ENCODE data around the gene CPA2. TPM values are rescaled to one million over a fixed set of nuclear protein-coding genes. Genes with fewer than 3 reads are reported as not detected.
"Not testable (repeated sequence)": the region's sequence is repeated elsewhere in the genome, so short reads cannot be mapped to it uniquely, and the experiment has no call there.

The CPA2 gene
- 0.50 TPM for polyA plus RNA-seq (2013, experiment 1 of 2)
- not detected for polyA plus RNA-seq (2013, experiment 2 of 2)

DNA sequence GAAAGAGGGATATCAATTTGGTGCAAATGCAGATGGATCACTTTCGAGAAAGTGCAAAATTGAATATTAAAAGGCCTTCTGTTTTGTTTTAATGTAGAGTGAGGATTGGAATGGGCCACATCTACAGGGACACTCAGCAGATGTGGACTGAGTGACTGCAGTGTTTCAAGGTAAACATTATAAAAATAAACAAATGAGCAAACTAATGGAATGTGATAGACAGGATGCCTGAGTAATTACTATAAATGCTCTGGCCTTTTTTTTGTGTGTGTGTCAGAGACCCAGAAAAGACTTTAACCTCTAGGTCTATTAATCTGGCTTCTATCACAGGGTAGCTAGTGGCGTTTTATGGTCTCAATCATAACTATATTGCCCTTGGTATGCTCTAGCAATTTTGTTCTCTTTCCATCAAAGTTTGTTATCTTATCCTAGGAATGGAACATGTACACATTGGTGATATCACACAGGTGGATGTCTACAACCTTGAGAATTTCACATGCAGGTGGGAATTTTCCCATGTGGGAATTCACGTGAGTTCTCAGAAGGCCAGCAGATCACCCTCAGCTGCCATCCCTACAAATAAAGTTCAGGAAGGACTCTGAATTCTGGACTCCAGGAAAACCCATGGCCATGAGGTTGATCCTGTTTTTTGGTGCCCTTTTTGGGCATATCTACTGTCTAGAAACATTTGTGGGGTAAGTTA, at the start of gene CPA2:
Gene CPA2 (plus strand): TSS at position 606 of the 703 bp plus-strand sequence. CDS start 19 bp downstream, at position 625.
- H3K36me3 ChIP-seq (ENCODE audit: insufficient read depth, low read length): no peaks in the 10 kb centered on the region
- no peaks in the 10 kb centered on the region for H3K27me3 ChIP-seq (ENCODE audit: insufficient read depth, low read length)
- no peak within 1 kb of the TSS for H3K9ac ChIP-seq (ENCODE audit: low read depth, low read length)
- H3K4me3 ChIP-seq (ENCODE audit: low read length): no peak within 1 kb of the TSS
- H3K27ac ChIP-seq (ENCODE audit: low read depth, low read length): no peak within 1 kb of the TSS
- WGBS: 88% methylated on average over 3 of the region's 3 CpGs
- H3K4me1 ChIP-seq (ENCODE audit: insufficient read depth, low read length): peaks cover 27% of the 10 kb centered on the region
- H3K9me3 ChIP-seq (ENCODE audit: insufficient read depth, low read depth, low read length): no peaks in the 10 kb centered on the region

DNA sequence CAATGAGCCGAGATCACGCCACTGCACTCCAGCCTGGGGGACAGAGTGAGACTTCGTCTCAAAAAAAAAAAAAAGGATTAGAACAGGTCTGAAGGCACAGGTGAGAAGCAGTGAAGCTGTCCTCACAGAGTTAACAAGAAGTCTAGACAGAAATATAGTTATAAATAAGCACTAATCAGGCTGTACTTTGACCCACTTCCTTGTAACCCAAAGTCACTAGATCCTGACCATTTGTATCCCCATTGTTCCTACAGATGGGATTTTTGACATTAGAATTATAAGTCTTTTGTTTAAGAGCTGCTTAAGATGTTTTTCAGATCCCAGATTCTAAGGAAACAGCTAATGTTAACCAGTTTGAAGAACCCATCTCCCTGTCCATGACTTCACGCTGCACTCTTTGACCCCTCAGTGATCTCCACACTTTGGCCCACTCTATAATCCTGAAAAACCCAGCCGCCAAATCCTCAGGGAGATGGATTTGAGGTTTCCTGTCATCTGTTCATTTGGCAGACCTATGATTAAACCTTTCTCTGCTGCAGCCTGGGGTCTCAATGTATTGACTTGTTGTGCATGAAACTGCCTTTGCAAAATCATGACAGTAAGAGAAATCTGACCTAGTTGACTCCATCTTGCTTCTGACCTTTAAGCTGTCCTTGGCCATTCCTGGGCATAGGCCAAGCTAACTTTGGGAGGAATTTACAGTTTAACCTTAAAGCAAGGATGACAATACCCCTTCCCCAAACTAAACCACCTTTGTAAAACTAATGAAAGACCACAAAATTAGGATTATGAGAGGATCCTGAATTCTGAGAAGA, 47.6 kb upstream of the CPA2 start:
- Histone ChIP-seq H3K27ac (ENCODE audit: low read depth, low read length) (no peak overlapping the region), H3K36me3 (ENCODE audit: insufficient read depth, low read length) (no peaks in the 10 kb centered on the region), H3K27me3 (ENCODE audit: insufficient read depth, low read length) (no peaks in the 10 kb centered on the region), H3K4me3 (ENCODE audit: low read length) (no peak overlapping the region), H3K4me1 (ENCODE audit: insufficient read depth, low read length) (no peaks in the 10 kb centered on the region), H3K9me3 (ENCODE audit: insufficient read depth, low read depth, low read length) (no peaks in the 10 kb centered on the region), H3K9ac (ENCODE audit: low read depth, low read length) (no peak overlapping the region)
- 91% methylated on average over 5 of the region's 5 CpGs for WGBS

DNA sequence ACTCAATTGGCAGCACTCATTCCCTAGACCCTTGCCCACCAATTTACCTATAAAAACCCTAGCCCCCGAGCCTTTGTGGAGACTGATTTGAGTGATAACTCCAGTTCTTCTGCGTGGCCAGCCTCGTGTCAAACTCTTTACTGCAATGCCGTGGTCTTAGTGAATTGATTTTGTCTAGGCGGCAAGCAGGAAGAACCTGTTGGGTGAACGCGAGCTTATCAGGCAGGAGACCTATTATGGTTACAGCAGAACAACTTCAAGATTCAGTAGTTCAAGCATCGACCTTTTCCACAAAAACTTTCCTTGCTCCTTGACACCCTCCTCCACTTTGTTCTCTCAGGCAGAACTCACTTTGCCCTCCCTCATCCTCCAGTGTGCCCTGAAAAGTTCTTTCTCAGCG, 46.8 kb upstream of the CPA2 start:
- H3K4me1 ChIP-seq (ENCODE audit: insufficient read depth, low read length): no peaks in the 10 kb centered on the region
- H3K9ac ChIP-seq (ENCODE audit: low read depth, low read length): no peak overlapping the region
- no peaks in the 10 kb centered on the region for H3K9me3 ChIP-seq (ENCODE audit: insufficient read depth, low read depth, low read length)
- H3K36me3 ChIP-seq (ENCODE audit: insufficient read depth, low read length): no peaks in the 10 kb centered on the region
- no peak overlapping the region for H3K27ac ChIP-seq (ENCODE audit: low read depth, low read length)
- WGBS: 95% methylated on average over 9 of the region's 9 CpGs
- no peaks in the 10 kb centered on the region for H3K27me3 ChIP-seq (ENCODE audit: insufficient read depth, low read length)
- H3K4me3 ChIP-seq (ENCODE audit: low read length): no peak overlapping the region

- H3K36me3 ChIP-seq (ENCODE audit: insufficient read depth, low read length): no peaks in the 10 kb centered on the region
- H3K27ac ChIP-seq (ENCODE audit: low read depth, low read length): no peak overlapping the region
- 96% methylated on average over 4 of the region's 4 CpGs for WGBS
- no peak overlapping the region for H3K9ac ChIP-seq (ENCODE audit: low read depth, low read length)
- H3K4me3 ChIP-seq (ENCODE audit: low read length): no peak overlapping the region
- H3K27me3 ChIP-seq (ENCODE audit: insufficient read depth, low read length): no peaks in the 10 kb centered on the region
- H3K4me1 ChIP-seq (ENCODE audit: insufficient read depth, low read length): no peaks in the 10 kb centered on the region
- H3K9me3 ChIP-seq (ENCODE audit: insufficient read depth, low read depth, low read length): no peaks in the 10 kb centered on the region; the same call in 1 of the 2 replicates
These were observed 44.9 kb upstream of the CPA2 start for GRCh38 chr7:130221746-130222145.

DNA sequence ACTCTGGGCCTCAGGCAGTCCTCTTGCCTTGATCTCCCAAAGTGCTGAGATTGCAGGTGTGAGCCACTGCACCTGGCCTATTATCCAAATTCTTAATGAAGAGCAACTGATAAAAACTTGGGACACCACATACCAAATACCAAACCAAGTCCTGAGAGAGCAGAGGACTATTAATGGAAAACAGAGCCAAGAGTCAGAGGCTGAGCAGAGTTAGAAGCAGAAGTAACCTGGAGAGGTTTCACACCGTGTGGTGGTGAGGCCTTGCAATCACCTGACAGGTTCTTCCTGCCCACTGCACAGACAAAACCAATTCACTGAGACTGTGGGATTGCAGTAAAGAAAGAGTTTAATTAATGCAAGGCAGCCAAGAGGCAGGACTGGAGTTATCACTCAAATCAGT, 43.0 kb upstream of the CPA2 start:
- peaks cover 10% of the 10 kb centered on the region; the same call in 1 of the 2 replicates for H3K4me1 ChIP-seq (ENCODE audit: insufficient read depth, low read length)
- H3K9me3 ChIP-seq (ENCODE audit: insufficient read depth, low read depth, low read length): no peaks in the 10 kb centered on the region; the same call in 1 of the 2 replicates
- H3K9ac ChIP-seq (ENCODE audit: low read depth, low read length): no peak overlapping the region
- no peaks in the 10 kb centered on the region for H3K27me3 ChIP-seq (ENCODE audit: insufficient read depth, low read length)
- no peaks in the 10 kb centered on the region for H3K36me3 ChIP-seq (ENCODE audit: insufficient read depth, low read length)
- no peak overlapping the region for H3K4me3 ChIP-seq (ENCODE audit: low read length)
- H3K27ac ChIP-seq (ENCODE audit: low read depth, low read length): no peak overlapping the region
- WGBS: 100% methylated on average over 1 of the region's 1 CpG

DNA sequence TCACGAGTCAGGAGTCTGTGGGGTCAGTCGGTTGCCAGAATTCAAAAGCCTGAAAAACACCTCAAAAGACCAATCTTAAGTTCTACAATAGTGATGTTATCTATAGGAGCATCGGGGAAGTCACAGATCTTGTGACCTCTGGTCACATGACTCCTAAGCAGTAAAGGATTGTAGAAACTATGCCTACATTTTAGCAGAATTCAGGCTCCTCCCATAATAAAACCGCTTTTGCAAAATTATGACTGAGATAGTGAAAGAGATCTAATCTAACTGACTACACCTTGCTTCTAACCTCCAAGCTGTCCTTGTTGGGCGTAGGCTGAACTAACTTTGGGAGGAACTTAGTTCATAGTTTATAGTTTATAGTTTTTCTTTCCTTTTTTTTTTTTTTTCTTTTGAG, 42.5 kb upstream of the CPA2 start:
- Histone ChIP-seq H3K27ac (ENCODE audit: low read depth, low read length) (no peak overlapping the region), H3K36me3 (ENCODE audit: insufficient read depth, low read length) (no peaks in the 10 kb centered on the region), H3K9me3 (ENCODE audit: insufficient read depth, low read depth, low read length) (no peaks in the 10 kb centered on the region; the same call in 1 of the 2 replicates), H3K9ac (ENCODE audit: low read depth, low read length) (no peak overlapping the region), H3K4me3 (ENCODE audit: low read length) (no peak overlapping the region), H3K27me3 (ENCODE audit: insufficient read depth, low read length) (no peaks in the 10 kb centered on the region), H3K4me1 (ENCODE audit: insufficient read depth, low read length) (peaks cover 12% of the 10 kb centered on the region; the same call in 1 of the 2 replicates)
- 100% methylated on average over 3 of the region's 5 CpGs for WGBS

- 95% methylated on average over 3 of the region's 3 CpGs for WGBS
- H3K9me3 ChIP-seq (ENCODE audit: insufficient read depth, low read depth, low read length); H3K4me3 ChIP-seq (ENCODE audit: low read length); H3K27me3 ChIP-seq (ENCODE audit: insufficient read depth, low read length); H3K9ac ChIP-seq (ENCODE audit: low read depth, low read length); H3K36me3 ChIP-seq (ENCODE audit: insufficient read depth, low read length); H3K27ac ChIP-seq (ENCODE audit: low read depth, low read length): not testable (repeated sequence)
- H3K4me1 ChIP-seq (ENCODE audit: insufficient read depth, low read length): peaks cover 12% of the 10 kb centered on the region; the same call in 1 of the 2 replicates
These were observed 41.7 kb upstream of the CPA2 start for GRCh38 chr7:130224923-130225322.

DNA sequence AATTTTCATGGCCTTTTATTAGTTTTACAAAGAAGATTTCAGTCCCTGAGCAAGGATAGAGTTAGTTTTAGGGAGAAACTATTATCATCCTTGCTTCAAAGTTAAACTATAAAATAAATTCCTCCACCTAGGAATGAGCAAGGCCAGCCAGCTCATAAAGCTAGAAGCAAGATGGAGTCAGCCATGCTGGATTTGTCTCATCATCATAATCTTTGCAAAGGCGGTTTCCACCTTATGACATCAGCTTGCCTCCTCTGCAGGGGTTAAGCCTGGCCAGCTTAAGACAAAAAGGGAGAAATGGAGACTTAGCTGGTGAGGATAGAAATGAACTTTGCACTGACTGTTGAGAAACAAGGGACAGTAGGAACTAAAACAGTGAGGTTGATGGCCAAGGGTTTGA, 40.3 kb upstream of the CPA2 start:
- no peak overlapping the region for H3K27ac ChIP-seq (ENCODE audit: low read depth, low read length)
- H3K4me1 ChIP-seq (ENCODE audit: insufficient read depth, low read length): peaks cover 12% of the 10 kb centered on the region; the same call in 1 of the 2 replicates
- H3K9me3 ChIP-seq (ENCODE audit: insufficient read depth, low read depth, low read length): no peaks in the 10 kb centered on the region; the same call in 1 of the 2 replicates
- H3K9ac ChIP-seq (ENCODE audit: low read depth, low read length): no peak overlapping the region
- H3K27me3 ChIP-seq (ENCODE audit: insufficient read depth, low read length): no peaks in the 10 kb centered on the region
- H3K4me3 ChIP-seq (ENCODE audit: low read length): no peak overlapping the region
- WGBS: 88% methylated on average over 1 of the region's 1 CpG
- no peaks in the 10 kb centered on the region for H3K36me3 ChIP-seq (ENCODE audit: insufficient read depth, low read length)

DNA sequence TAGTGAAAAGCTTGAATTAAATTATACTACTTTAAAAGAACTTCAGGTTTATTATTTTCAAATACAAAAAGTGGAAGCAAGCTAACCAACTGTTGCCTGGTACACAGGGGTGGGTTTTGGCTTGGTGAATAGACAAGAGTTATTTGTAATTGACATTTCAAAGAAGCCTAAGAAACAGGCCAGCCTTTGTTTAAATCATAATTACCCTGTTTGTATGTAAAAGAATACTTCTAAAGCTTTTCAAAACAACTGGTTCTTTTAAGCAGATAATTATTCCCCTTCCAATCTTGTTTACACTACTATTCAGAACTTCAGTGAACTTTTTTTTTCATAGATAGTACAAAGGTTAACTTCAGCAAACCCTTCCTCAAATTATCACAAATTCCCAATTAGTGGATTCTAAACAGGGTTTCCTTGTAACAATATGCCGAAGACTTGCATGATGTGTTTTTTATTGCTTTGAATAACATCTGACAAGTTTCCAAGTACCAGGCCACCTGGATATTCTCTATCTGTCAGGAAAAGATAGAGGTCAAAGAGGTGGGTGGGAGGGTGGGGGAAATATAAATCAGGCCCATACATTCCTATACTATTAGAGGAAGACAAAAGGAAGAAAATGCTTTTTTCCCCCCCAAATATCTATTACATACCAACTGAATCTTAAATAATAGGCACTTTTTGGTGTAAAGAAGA, 38.6 kb upstream of the CPA2 start:
- Histone ChIP-seq H3K4me1 (ENCODE audit: insufficient read depth, low read length) (peaks cover 12% of the 10 kb centered on the region; the same call in 1 of the 2 replicates), H3K27ac (ENCODE audit: low read depth, low read length) (no peak overlapping the region), H3K9me3 (ENCODE audit: insufficient read depth, low read depth, low read length) (no peaks in the 10 kb centered on the region; the same call in 1 of the 2 replicates), H3K27me3 (ENCODE audit: insufficient read depth, low read length) (no peaks in the 10 kb centered on the region), H3K36me3 (ENCODE audit: insufficient read depth, low read length) (no peaks in the 10 kb centered on the region), H3K4me3 (ENCODE audit: low read length) (no peak overlapping the region), H3K9ac (ENCODE audit: low read depth, low read length) (no peak overlapping the region)
- WGBS: 100% methylated on average over 1 of the region's 1 CpG

DNA sequence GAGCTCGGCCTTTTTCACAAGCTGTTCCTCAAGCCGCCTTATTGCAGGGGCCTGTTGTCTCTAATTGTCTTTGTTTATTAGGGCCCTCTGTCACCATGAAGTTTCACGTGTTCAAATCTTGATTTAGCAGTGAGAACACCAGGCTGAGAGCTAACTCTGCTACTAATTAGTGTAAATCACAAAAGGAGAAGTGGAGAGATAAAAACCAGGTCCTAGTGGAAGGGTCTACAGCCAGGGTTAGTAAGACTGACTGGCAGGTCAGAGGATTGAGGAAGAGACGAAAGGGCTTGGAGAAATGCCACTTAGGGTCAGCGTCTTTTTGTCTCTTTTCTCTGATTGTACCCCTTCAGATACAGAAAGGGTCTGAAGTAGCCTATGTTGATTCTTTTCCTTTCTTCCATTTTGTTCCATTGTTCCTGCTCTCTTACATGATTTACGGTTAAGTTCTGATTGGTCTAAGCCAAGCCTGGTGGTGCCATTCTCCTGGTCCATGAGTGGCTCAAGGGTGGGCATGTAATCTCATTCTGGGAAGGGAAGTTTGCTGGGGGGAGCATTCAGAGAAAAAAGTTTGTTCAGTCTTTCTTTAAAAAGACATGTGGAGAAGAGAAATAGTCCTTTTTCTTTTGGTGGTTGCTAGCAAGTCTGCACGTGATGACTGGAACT, 37.7 kb upstream of the CPA2 start:
- H3K9me3 ChIP-seq (ENCODE audit: insufficient read depth, low read depth, low read length): no peaks in the 10 kb centered on the region; the same call in 1 of the 2 replicates
- H3K4me1 ChIP-seq (ENCODE audit: insufficient read depth, low read length): peaks cover 12% of the 10 kb centered on the region; the same call in 1 of the 2 replicates
- no peaks in the 10 kb centered on the region for H3K27me3 ChIP-seq (ENCODE audit: insufficient read depth, low read length)
- WGBS: 85% methylated on average over 7 of the region's 7 CpGs
- no peak overlapping the region for H3K27ac ChIP-seq (ENCODE audit: low read depth, low read length)
- H3K9ac ChIP-seq (ENCODE audit: low read depth, low read length): no peak overlapping the region
- no peaks in the 10 kb centered on the region for H3K36me3 ChIP-seq (ENCODE audit: insufficient read depth, low read length)
- no peak overlapping the region for H3K4me3 ChIP-seq (ENCODE audit: low read length)
